Endodermal cell (in vitro differentiated cells): ENCODE measurements around the gene ECE1. TPM values are rescaled to one million over a fixed set of nuclear protein-coding genes. Genes with fewer than 3 reads are reported as not detected.
A peak's percentile ranks its signal among the peaks of the same experiment; 100 is the strongest.

Experiments
- DNase-seq: peaks from one replicate; pipeline ENCODE4 v3.0.0-alpha.2; 2017
- H3K27ac ChIP-seq: 2 replicates; pipeline ENCODE4 v1.5.1; 2013; ENCODE audit warnings: mild to moderate bottlenecking, low read depth, low read length, moderate library complexity
- H3K27me3 ChIP-seq: 2 replicates; pipeline ENCODE4 v1.6.1; 2013; ENCODE audit warnings: mild to moderate bottlenecking, low read length, moderate library complexity; ENCODE audit not compliant: insufficient read depth, control insufficient read depth, poor library complexity, severe bottlenecking
- H3K36me3 ChIP-seq: 2 replicates; pipeline ENCODE4 v1.7.0; 2013; ENCODE audit warnings: mild to moderate bottlenecking, low read length, moderate library complexity; ENCODE audit not compliant: control insufficient read depth, insufficient read depth
- H3K4me1 ChIP-seq: one replicate; pipeline ENCODE4 v1.7.0; 2013; ENCODE audit warnings: low read length; ENCODE audit not compliant: control insufficient read depth, insufficient read depth
- H3K4me3 ChIP-seq: 2 replicates; pipeline ENCODE4 v1.5.1; 2013; ENCODE audit warnings: mild to moderate bottlenecking, low read length, moderate library complexity
- H3K9ac ChIP-seq: 2 replicates; pipeline ENCODE4 v1.6.1; 2013; ENCODE audit warnings: mild to moderate bottlenecking, low read length, moderate library complexity; ENCODE audit not compliant: poor library complexity, severe bottlenecking; ENCODE audit errors: extremely low read depth
- H3K9me3 ChIP-seq: 2 replicates; pipeline ENCODE4 v1.6.1; 2013; ENCODE audit warnings: mild to moderate bottlenecking, low read length, moderate library complexity; ENCODE audit not compliant: control insufficient read depth
- H3K27ac Mint-ChIP-seq: 2 replicates; pipeline ENCODE4 v1.8.0; 2020; ENCODE audit warnings: mixed read lengths
- H3K27me3 Mint-ChIP-seq: 2 replicates; pipeline ENCODE4 v1.8.0; 2021; ENCODE audit warnings: mild to moderate bottlenecking, mixed read lengths; ENCODE audit not compliant: insufficient read depth
- H3K36me3 Mint-ChIP-seq: 2 replicates; pipeline ENCODE4 v1.8.0; 2020; ENCODE audit warnings: low read depth, mixed read lengths
- H3K4me1 Mint-ChIP-seq: 2 replicates; pipeline ENCODE4 v1.8.0; 2020; ENCODE audit warnings: mixed read lengths
- H3K4me3 Mint-ChIP-seq: 2 replicates; pipeline ENCODE4 v1.8.0; 2020; ENCODE audit warnings: mild to moderate bottlenecking, moderate library complexity, mixed read lengths
- H3K9me3 Mint-ChIP-seq: 2 replicates; pipeline ENCODE4 v1.8.0; 2020; ENCODE audit warnings: mild to moderate bottlenecking, mixed read lengths
- WGBS, 2 experiments: methylation state at CpG; one replicate each; pipeline versions ENCODE4 v1.1.5 to v1.1.7; 2013; ENCODE audit warnings: missing lambda C conversion rate in 2 of 2, mixed read lengths in 1 of 2; ENCODE audit not compliant: insufficient coverage in 1 of 2, insufficient read length in 1 of 2; 5-methylcytosine and 5-hydroxymethylcytosine counted together
- total RNA-seq, 2 donors: library from RNA; stranded (reverse); fragmentation: NEBNext Ultra II Directional in 1 of 2; extraction: Animal tissue kit (Norgen Biotek cat#: 25700) in 1 of 2; gene quantifications; 2 replicates in 1 of 2; 3 replicates in 1 of 2; pipeline ENCODE4 v1.2.1, GENCODE V29; 2021
- TF ChIP-seq, protein P1 (sequence below): fragments of 200-600 bp; sonication (generic); conservative IDR thresholded peaks from 2 replicates; pipeline ENCODE4 v1.5.0; 2021; ENCODE audit warnings: antibody characterized with exemption, mild to moderate bottlenecking

The ECE1 gene
- total RNA-seq, 2 donors from 2014 or later, result 47.8 to 57.9 TPM

DNA sequence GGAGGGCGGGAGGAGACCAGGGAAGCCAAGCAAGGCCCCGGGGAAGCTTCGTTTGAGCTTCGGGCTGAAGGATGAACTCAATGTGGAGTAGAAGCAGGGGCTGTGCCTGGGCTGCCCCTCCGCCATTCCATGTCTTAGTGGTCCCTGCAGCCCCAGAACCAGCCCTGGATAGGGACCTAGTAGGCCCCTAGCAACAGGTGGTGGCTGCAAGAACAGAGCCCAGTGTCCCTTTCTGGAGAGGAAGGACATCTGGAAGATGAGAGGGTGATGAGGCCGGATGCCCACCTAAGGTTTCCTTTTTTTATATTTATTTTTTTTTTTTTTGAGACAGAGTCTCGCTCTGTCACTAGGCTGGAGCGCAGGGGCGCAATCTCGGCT is 27.2 kb downstream of the ECE1 start:
- Histone ChIP-seq H3K9me3 (no peaks in the 10 kb centered on the region), H3K9ac (no peak overlapping the region), H3K36me3 (peaks cover 5% of the 10 kb centered on the region), H3K27ac (peak overlapping the region; percentile 59), H3K4me3 (no peak overlapping the region), H3K27me3 (no peaks in the 10 kb centered on the region), H3K4me1 (peaks cover 7% of the 10 kb centered on the region)
- Mint-ChIP-seq H3K27ac (peak overlapping the region; percentile 77), H3K9me3 (no peaks in the 10 kb centered on the region), H3K4me3 (no peak overlapping the region), H3K36me3 (peaks cover 35% of the 10 kb centered on the region), H3K4me1 (peaks cover 17% of the 10 kb centered on the region), H3K27me3 (no peaks in the 10 kb centered on the region)
- 67 to 83% methylated on average over 5 to 9 of the region's 10 CpGs for WGBS, 2 experiments
- TF ChIP-seq, protein P1, sequence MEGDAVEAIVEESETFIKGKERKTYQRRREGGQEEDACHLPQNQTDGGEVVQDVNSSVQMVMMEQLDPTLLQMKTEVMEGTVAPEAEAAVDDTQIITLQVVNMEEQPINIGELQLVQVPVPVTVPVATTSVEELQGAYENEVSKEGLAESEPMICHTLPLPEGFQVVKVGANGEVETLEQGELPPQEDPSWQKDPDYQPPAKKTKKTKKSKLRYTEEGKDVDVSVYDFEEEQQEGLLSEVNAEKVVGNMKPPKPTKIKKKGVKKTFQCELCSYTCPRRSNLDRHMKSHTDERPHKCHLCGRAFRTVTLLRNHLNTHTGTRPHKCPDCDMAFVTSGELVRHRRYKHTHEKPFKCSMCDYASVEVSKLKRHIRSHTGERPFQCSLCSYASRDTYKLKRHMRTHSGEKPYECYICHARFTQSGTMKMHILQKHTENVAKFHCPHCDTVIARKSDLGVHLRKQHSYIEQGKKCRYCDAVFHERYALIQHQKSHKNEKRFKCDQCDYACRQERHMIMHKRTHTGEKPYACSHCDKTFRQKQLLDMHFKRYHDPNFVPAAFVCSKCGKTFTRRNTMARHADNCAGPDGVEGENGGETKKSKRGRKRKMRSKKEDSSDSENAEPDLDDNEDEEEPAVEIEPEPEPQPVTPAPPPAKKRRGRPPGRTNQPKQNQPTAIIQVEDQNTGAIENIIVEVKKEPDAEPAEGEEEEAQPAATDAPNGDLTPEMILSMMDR, result no peak
- no peak for DNase-seq

DNA sequence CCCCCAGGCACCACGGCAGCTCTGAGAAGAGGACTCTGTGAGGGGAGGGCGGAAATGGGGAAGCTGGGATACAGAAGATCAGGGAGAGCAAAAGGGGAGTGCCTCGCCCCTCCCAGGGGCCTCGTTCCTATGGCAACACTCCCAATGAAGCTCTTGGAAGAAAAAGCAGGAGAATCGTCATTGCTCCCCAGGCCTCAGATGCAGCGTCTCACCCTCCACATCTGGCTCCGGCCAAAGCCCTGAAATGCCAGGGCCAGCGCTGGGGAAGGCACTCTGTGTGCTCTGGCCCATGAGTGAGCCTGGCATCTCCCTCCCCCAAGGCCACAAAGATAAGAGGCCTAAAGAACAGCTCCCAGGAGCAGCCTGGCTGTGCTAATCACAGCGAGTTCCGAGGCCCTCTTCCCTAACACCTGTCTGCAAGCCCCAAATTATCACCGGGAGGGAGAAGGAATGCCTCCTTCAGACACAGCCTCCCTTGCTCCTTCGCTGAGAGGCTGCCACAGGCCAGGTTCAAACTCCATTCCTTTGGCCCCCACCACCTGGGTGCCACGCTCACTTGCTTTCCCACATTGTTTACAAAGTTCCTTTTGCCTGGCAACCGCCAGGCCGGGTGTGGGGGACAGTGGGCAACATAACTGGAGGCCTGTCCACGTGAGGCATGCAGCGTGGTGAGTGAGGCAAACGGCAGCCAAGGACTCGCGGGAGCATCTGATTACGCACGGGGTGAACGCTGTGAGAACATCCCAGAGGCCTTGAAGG is 27.8 kb downstream of the ECE1 start:
- H3K27me3 Mint-ChIP-seq, result no peaks in the 10 kb centered on the region
- TF ChIP-seq, protein P1, result no peak
- Histone ChIP-seq H3K27me3 (no peaks in the 10 kb centered on the region), H3K9ac (no peak overlapping the region), H3K4me1 (peaks cover 7% of the 10 kb centered on the region), H3K36me3 (no peaks in the 10 kb centered on the region), H3K27ac (peak overlapping the region; percentile 59), H3K9me3 (no peaks in the 10 kb centered on the region), H3K4me3 (no peak overlapping the region)
- no peak overlapping the region for H3K4me3 Mint-ChIP-seq
- H3K36me3 Mint-ChIP-seq, result peaks cover 34% of the 10 kb centered on the region
- 62 to 70% methylated on average over 22 to 23 of the region's 23 CpGs for WGBS, 2 experiments
- H3K9me3 Mint-ChIP-seq, result no peaks in the 10 kb centered on the region
- H3K4me1 Mint-ChIP-seq, result peaks cover 17% of the 10 kb centered on the region
- H3K27ac Mint-ChIP-seq, result peak overlapping the region; percentile 77
- DNase-seq, result peak; percentile 65

DNA sequence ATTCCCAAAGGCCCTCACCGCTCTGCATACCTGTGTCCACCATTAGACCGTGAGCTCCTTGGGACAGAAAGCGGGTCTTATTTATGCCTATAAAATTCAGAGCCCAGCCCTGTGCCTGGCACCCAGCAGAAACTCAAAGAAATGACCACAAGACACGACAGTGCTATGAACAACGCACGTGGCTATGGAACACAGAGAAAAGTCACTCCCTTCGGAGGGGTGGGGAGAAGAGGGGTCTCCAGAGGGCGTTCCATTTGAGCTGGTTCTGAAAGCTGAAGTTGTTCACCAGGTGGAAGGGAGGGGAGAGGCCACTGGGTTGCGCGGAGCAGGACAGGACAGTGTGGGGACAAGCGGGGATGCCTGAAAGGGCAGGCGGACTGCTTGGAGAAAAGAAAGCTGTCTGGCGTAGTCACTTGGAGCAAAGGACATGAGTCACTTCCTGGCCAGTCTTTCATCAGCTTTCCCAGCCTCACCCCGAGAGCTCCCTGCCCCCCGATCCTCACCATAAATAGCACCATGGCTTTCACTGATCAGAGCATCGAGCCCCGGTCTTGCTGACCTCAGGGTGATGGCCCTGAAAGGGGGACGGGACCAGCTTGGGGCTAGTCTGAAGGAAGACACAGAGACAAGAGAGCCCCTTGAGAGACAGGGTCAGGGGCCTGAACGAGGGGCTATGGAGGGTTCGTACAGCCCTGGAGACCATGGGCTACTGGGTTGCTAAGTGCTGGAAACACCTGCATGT is 28.5 kb downstream of the ECE1 start:
- Mint-ChIP-seq H3K27ac (peak overlapping the region; percentile 77), H3K27me3 (no peaks in the 10 kb centered on the region), H3K9me3 (no peaks in the 10 kb centered on the region), H3K4me1 (peaks cover 17% of the 10 kb centered on the region), H3K4me3 (no peak overlapping the region), H3K36me3 (peaks cover 33% of the 10 kb centered on the region)
- no peak overlapping the region for H3K4me3 ChIP-seq
- no peaks in the 10 kb centered on the region for H3K9me3 ChIP-seq
- peak overlapping the region; percentile 59 for H3K27ac ChIP-seq
- no peak overlapping the region for H3K9ac ChIP-seq
- no peaks in the 10 kb centered on the region for H3K36me3 ChIP-seq
- no peaks in the 10 kb centered on the region for H3K27me3 ChIP-seq
- DNase-seq, result peak; percentile 61
- 73 to 84% methylated on average over 12 to 20 of the region's 20 CpGs for WGBS, 2 experiments
- TF ChIP-seq, protein P1, result no peak
- peaks cover 7% of the 10 kb centered on the region for H3K4me1 ChIP-seq
